ENCODE data around the gene TNFRSF12A. TPM values are rescaled to one million over a fixed set of nuclear protein-coding genes. Genes with fewer than 3 reads are reported as not detected.

Gene TNFRSF12A
- total and polyA plus RNA-seq, 2 donors = 16.2 to 20.1 TPM

DNA sequence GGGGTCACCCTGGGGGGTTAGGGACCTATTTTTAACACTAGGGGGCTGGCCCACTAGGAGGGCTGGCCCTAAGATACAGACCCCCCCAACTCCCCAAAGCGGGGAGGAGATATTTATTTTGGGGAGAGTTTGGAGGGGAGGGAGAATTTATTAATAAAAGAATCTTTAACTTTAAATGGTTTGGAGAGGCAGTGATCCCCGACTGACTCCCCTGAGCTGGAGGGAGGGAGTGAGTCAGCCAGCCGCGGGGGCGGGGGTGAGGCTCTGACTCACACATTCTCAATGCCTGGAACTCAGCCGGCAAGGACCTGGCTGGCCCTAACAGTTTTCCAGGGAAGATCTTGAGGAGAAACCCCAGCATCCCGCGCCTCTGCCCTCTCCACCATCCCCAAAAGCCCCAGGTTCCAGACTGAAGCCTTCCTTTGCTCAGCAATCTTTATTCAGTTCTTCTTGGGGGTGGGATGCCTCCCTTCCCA is 2.1 kb downstream of the TNFRSF12A start:
- DNase-seq (ENCODE audit: extremely low spot score) = peak; percentile 77
- 5% methylated on average over 8 of the region's 8 CpGs for WGBS
- Histone ChIP-seq H3K27ac (ENCODE audit: low read depth) (peak overlapping the region; percentile 89), H3K36me3 (ENCODE audit: insufficient read depth) (no peaks in the 10 kb centered on the region), H3K4me3 (ENCODE audit: low read depth, low read length) (no peak overlapping the region), H3K4me1 (ENCODE audit: insufficient read depth) (peaks cover 2% of the 10 kb centered on the region)

DNA sequence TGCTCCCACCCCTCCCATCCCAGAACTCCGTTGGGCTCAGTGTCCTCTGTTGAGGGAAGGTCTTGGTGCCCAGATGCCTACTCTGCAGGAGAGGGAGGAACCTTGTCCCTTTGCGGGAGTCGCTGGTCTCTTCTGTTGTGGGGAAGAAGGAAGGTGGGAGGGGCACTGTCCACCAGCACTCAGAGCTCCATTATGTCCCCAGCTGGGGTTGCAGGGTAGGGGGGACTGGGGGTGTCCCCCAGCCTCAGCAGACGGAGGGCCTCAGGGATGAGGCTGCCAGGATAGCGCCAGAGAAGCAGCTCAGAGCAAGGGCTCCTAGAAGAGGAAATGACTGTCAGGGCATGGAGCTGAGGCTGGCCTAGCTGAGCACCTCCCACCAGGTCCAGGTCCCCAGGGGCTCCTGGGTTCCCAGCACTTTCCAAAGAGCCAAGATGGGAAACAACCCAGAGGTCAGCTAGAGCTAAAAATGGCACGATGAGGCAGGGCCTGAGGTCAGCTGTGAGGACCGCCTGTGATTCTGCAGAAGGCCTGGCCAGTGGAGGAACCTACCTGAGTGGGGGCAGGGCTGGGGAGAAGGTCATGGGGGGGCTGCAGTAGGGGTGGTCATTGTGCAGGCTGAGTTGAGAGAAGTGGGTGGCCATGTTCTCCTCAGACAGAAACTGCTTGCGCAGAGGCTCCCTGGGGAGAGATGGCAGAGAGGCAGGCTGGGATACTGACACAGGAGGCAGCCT is 2.7 kb downstream of the TNFRSF12A start:
- peak overlapping the region; percentile 50 for H3K4me3 ChIP-seq (ENCODE audit: low read depth, low read length)
- peak overlapping the region; percentile 90 for H3K27ac ChIP-seq (ENCODE audit: low read depth)
- H3K4me1 ChIP-seq (ENCODE audit: insufficient read depth) = peaks cover 2% of the 10 kb centered on the region
- no peaks in the 10 kb centered on the region for H3K36me3 ChIP-seq (ENCODE audit: insufficient read depth)
- WGBS = 25% methylated on average over 8 of the region's 8 CpGs
- no peak for DNase-seq (ENCODE audit: extremely low spot score)

DNA sequence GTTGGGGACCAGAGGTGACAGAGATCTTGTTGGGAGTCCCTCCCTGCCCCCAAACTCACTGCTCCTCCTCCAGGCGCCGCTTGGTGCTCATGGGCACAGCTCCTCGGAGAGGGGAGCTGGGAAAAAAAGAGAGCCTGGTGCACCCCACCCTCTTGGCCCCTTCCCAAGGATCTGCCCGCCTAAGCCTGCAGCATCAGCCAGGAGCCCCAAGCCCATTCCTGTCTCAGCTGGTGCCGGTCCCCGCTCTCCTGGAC is 3.2 kb downstream of the TNFRSF12A start:
- H3K36me3 ChIP-seq (ENCODE audit: insufficient read depth) = no peaks in the 10 kb centered on the region
- H3K27ac ChIP-seq (ENCODE audit: low read depth) = peak overlapping the region; percentile 90
- H3K4me3 ChIP-seq (ENCODE audit: low read depth, low read length) = peak overlapping the region; percentile 50
- 14% methylated on average over 6 of the region's 6 CpGs for WGBS
- H3K4me1 ChIP-seq (ENCODE audit: insufficient read depth) = peaks cover 2% of the 10 kb centered on the region
- no peak for DNase-seq (ENCODE audit: extremely low spot score)

DNA sequence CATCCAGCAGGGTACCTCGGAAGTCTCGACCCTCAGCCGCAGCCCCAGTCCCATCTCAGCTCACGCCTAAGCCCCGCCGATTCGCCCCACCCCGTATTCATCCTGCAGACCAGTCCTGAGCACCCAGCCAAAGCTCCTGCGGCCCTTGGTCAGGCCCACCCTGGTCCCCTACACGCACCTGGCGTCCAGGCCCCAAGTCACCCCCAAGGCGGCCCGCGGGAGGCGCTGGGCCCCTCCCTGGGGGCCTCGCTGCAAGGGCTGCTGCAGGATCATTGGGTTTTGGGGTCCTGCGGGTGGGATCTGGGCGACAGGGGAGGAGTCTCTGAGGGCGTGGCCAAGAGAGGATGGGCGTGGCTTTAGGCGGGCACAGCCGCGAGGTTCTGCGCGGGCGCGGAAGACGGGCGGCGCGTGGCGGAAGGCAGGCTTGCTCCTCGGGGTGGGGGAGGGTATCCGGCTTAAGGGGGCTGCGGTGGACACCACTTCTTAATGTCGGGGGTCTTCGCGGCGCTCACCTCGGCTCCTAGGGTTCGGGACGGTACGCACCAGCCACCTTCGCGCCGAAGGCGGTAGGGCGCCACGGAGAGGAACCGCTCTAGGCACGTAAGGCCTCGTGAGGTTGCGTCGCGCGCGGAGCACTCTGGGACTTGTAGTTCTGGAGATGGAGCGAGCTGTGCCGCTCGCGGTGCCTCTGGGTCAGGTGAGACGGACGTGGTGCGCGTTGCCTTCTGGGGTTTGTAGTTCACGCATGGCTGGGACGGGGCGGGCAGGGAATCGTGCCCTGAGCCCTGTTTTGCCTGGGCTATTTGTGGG is 3.7 kb downstream of the TNFRSF12A start, which contains the start of the genes HCFC1R1 and THOC6:
Gene HCFC1R1 (minus strand): TSS at position 274 of the 810 bp plus-strand sequence. CDS start 1 bp downstream, at position 273.
Gene THOC6 (plus strand): TSS at position 367 of the 810 bp plus-strand sequence. CDS start 292 bp downstream, at position 659.
- peaks cover 2% of the 10 kb centered on the region for H3K4me1 ChIP-seq (ENCODE audit: insufficient read depth)
- WGBS = under 1% methylated on average over 69 of the region's 69 CpGs

DNA sequence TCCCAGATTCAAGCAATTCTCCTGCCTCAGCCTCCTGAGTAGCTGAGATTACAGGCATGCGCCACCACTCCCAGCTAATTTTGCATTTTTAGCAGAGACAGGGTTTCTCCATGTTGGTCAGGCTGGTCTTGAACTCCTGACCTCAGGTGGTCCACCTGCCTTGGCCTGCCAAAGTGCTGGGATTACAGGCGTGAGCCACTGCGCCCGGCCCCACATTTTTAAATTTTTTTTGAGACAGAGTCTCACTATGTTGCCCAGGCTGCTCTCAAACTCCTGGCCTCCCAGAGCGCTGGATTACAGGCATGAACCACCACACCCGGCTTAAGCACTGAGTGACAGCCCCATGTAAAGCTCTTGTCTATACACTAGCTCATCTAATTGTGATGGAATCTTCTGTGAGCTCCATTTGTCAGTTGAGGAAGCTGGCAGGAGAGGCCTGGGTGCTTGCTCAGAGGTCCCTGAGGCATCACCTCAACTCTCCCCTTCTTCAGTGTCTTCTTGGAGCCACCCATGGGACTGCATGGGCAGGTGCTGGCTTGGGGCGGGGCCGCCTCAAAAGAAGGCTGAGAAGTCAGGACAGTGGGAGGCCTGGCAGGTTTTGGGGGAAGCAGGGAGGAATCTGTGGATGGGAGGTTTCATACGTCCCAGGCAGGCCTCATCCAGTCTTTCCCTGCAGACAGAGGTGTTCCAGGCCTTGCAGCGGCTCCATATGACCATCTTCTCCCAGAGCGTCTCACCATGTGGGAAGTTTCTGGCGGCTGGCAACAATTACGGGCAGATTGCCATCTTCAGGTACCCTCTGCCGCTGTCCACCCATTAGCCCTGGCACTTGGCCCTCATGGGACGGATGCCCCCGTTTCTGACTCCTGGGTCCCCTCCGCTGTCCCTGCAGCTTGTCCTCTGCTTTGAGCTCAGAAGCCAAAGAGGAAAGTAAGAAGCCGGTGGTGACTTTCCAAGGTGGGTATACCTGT is 5.1 kb downstream of the TNFRSF12A start:
- H3K4me3 ChIP-seq (ENCODE audit: low read depth, low read length) = no peak overlapping the region
- DNase-seq (ENCODE audit: extremely low spot score) = no peak
- no peaks in the 10 kb centered on the region for H3K36me3 ChIP-seq (ENCODE audit: insufficient read depth)
- 94% methylated on average over 18 of the region's 18 CpGs for WGBS
- H3K27ac ChIP-seq (ENCODE audit: low read depth) = no peak overlapping the region
- peaks cover 2% of the 10 kb centered on the region for H3K4me1 ChIP-seq (ENCODE audit: insufficient read depth)

More for the DNA sequence above, 3.7 kb downstream of the TNFRSF12A start, which contains the start of the genes HCFC1R1 and THOC6:
- H3K27ac ChIP-seq (ENCODE audit: low read depth) = peak within 1 kb of the TSS; percentile 90
- H3K36me3 ChIP-seq (ENCODE audit: insufficient read depth) = no peaks in the 10 kb centered on the region
- peak within 1 kb of the TSS; percentile 50 for H3K4me3 ChIP-seq (ENCODE audit: low read depth, low read length)
- DNase-seq (ENCODE audit: extremely low spot score) = peak; percentile 93

DNA sequence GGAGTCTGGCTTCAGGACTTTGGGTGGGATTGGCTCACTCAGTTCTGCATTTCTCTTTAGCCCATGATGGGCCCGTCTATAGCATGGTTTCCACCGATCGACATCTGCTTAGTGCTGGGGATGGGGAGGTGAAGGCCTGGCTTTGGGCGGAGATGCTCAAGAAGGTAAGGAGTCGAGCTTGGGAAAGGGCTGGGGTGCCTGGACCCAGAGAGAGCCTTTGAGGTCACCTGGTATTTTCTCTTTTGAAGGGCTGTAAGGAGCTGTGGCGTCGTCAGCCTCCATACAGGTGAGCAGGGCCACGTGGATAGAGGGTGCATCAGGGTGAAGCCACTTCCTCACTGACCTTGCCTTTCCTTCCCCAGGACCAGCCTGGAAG is 5.8 kb downstream of the TNFRSF12A start:
- Histone ChIP-seq H3K4me3 (ENCODE audit: low read depth, low read length) (no peak overlapping the region), H3K27ac (ENCODE audit: low read depth) (no peak overlapping the region), H3K36me3 (ENCODE audit: insufficient read depth) (no peaks in the 10 kb centered on the region), H3K4me1 (ENCODE audit: insufficient read depth) (peaks cover 2% of the 10 kb centered on the region)
- 95% methylated on average over 8 of the region's 8 CpGs for WGBS
- DNase-seq (ENCODE audit: extremely low spot score) = no peak

DNA sequence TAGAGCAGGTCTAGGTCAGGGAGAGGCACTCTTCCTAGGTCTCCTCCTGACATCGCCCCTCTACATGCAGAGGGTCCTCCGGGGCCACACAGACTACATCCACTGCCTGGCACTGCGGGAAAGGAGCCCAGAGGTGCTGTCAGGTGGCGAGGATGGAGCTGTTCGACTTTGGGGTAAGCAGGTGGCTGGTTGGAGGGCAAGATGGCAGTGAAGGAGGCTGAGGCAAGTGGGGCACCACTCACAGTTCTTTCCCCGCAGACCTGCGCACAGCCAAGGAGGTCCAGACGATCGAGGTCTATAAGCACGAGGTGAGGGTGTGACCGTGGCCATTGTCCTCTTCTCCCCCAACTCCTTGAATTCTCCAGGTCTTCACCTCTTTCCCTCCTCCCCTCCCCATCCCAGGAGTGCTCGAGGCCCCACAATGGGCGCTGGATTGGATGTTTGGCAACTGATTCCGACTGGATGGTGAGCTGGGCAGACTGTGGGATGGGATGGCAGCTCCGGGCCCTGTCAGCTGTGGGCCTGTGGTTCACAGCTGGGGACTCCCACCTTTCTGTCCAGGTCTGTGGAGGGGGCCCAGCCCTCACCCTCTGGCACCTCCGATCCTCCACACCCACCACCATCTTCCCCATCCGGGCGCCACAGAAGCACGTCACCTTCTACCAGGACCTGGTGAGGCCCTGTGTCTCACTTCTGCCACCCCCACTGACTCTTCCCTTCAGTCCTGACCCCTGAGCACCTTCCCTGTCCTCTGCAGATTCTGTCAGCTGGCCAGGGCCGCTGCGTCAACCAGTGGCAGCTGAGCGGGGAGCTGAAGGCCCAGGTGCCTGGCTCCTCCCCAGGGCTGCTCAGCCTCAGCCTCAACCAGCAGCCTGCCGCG is 6.7 kb downstream of the TNFRSF12A start:
- no peak overlapping the region for H3K4me3 ChIP-seq (ENCODE audit: low read depth, low read length)
- H3K27ac ChIP-seq (ENCODE audit: low read depth) = no peak overlapping the region
- H3K4me1 ChIP-seq (ENCODE audit: insufficient read depth) = peaks cover 2% of the 10 kb centered on the region
- H3K36me3 ChIP-seq (ENCODE audit: insufficient read depth) = no peaks in the 10 kb centered on the region
- DNase-seq (ENCODE audit: extremely low spot score) = no peak
- 93% methylated on average over 24 of the region's 24 CpGs for WGBS

DNA sequence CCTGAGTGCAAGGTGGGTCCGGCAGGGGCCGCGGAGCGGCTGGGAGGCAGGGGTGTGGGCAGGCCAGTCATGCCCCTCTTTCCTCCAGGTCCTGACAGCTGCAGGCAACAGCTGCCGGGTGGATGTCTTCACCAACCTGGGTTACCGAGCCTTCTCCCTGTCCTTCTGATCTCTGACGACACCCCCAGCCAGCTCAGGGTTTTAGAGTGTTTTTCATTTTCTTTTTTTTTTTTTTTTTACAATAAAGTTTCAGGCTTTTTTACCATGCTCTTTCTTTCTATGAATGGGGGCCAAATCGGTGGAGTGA is 7.3 kb downstream of the TNFRSF12A start:
- WGBS = 91% methylated on average over 8 of the region's 8 CpGs

DNA sequence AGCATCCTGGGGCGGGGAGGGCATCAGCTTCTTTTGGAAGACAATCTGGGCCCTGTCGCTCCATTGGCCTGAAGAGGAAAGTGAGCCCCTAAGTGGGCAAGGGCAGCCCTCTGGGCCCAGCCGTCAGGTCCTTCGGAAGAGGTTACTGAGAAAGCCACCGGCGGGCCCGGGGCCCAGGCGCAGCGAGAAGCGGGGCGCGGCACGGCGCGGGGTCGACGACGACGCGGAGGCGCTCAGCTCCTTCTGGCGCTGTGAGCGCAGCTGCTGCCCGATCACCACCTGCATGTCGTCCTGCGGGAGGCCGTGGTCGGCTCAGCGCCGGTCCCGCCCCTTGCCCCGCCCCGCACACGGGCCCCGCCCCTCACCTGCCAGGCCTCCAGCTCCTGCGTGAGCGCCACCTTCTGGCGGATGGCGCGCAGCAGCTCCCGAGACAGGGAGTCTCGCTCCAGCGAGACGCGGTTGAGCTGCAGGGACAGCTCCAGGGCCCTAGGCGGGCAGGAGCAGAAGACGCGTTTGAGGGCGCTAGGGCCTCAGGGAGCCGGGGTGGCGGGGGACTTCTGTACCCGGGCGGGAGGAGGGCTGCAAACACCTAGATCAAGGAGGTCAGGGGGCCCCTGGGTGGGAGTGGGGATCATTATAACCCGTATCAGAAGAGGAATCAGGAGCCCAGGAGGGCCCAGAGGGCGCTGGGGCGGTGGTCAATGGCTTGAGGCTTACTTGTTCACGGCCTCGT is 8.0 kb downstream of the TNFRSF12A start:
- Histone ChIP-seq H3K4me3 (ENCODE audit: low read depth, low read length) (no peak overlapping the region), H3K4me1 (ENCODE audit: insufficient read depth) (no peaks in the 10 kb centered on the region), H3K27ac (ENCODE audit: low read depth) (no peak overlapping the region), H3K36me3 (ENCODE audit: insufficient read depth) (no peaks in the 10 kb centered on the region)
- 13% methylated on average over 58 of the region's 58 CpGs for WGBS
- DNase-seq (ENCODE audit: extremely low spot score) = no peak

More for the DNA sequence above, 7.3 kb downstream of the TNFRSF12A start:
- Histone ChIP-seq H3K36me3 (ENCODE audit: insufficient read depth) (no peaks in the 10 kb centered on the region), H3K4me1 (ENCODE audit: insufficient read depth) (no peaks in the 10 kb centered on the region), H3K27ac (ENCODE audit: low read depth) (no peak overlapping the region), H3K4me3 (ENCODE audit: low read depth, low read length) (no peak overlapping the region)
- DNase-seq (ENCODE audit: extremely low spot score) = no peak

DNA sequence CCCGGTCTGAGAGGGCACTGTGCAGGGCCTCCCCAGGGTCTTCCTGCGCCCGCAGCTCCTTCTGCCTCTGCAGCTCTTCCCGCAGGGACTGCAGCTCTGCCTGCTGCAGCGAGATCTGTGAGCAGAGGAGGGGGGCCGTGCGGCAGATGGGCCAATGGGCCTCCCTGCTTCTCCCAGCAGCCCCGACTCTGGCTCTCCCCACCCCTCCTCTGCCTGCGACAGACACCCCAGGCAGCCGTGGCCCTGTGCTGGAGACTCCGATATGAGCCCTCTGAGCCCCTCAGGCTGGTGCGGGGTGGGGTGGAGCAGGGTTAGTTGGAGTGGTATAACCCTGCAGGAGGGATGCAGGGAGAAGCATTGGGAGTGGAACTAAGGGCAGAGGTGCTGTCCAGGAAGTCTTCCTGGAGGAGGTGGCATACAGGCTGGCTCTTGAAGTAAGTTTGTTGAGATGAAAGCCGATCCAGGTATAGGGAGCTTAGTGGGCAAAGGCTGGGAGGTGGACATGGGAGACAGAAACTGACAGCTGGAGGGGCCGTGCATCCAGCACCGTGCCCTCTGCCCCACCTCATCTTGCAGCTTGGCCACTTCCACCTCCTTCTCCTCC is 8.7 kb downstream of the TNFRSF12A start:
- Histone ChIP-seq H3K4me1 (ENCODE audit: insufficient read depth) (no peaks in the 10 kb centered on the region), H3K27ac (ENCODE audit: low read depth) (no peak overlapping the region), H3K36me3 (ENCODE audit: insufficient read depth) (no peaks in the 10 kb centered on the region), H3K4me3 (ENCODE audit: low read depth, low read length) (no peak overlapping the region)
- DNase-seq (ENCODE audit: extremely low spot score) = no peak
- 25% methylated on average over 15 of the region's 15 CpGs for WGBS

DNA sequence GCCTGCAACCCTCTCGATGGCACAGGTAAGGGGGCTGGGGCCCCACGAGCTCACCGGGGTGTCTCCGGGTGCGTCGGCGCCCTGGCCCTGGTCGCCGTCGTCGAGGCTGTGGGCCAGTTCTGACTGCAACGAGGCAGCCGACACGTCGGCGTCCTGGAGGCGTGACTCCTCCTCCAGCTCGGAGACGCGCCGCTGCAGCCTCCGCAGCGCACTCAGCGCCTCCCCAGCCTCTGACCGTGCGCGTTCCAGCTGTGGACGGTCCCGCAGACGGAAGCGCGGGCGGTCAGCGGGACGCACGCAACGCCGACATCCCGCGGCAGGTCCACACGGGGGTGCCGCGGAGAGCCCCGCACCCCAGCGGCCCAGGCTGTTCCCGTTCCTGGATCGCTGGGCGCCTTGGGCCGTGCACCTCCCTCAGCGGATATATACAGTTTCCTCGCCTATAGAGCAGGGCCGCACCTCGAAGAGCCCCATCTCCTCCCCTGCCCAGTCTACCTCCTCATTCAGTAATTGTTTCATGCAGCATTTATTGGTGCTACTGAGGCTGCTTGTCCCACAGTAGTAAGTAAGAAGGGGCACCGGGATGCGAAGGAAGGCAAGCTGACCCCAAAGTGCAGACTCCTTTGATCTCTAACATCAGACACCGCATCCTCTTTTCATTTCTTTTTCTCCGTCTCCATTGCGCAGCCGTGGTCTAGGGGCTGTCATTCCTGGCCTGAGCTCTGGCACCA is 9.5 kb downstream of the TNFRSF12A start:
- Histone ChIP-seq H3K27ac (ENCODE audit: low read depth) (no peak overlapping the region), H3K4me3 (ENCODE audit: low read depth, low read length) (no peak overlapping the region), H3K4me1 (ENCODE audit: insufficient read depth) (no peaks in the 10 kb centered on the region), H3K36me3 (ENCODE audit: insufficient read depth) (no peaks in the 10 kb centered on the region)
- WGBS = 10% methylated on average over 59 of the region's 59 CpGs
- no peak for DNase-seq (ENCODE audit: extremely low spot score)

Measured in urinary bladder (tissue), 4 donors.